Measurements from ENCODE around the gene IKZF5.

Gene IKZF5

GRCh38 chr10:123008355-123009104 lies at the start of gene IKZF5, which contains the start of gene ACADSB:
Gene IKZF5 (minus strand): TSS chr10:123008795. CDS start chr10:122998625, 10,170 bp downstream.
Gene ACADSB (plus strand): TSS chr10:123009006. CDS start chr10:123009030, 24 bp downstream.
- no peaks in the 10 kb centered on the region for H4K20me1 ChIP-seq (ENCODE audit: insufficient read depth, low read length)
- no peaks in the 10 kb centered on the region for H3K9me2 ChIP-seq (ENCODE audit: low read depth, low read length)
- TF ChIP-seq EZH2 (IDR thresholded peaks at IDR 0.05; ENCODE audit: borderline replicate concordance, low read length) (no peak), CTCF (IDR thresholded peaks at IDR 0.05; ENCODE audit: low read length) (no peak)
- peak within 1 kb of the TSS; percentile 57 for H3K27ac ChIP-seq (ENCODE audit: low read depth, low read length, poor library complexity, severe bottlenecking)
- no peaks in the 10 kb centered on the region for H3K27me3 ChIP-seq (ENCODE audit: insufficient read depth, low read length)
- H3K36me3 ChIP-seq (ENCODE audit: insufficient read depth, low read length): peaks cover 15% of the 10 kb centered on the region; the same call in 1 of the 2 replicates
- peaks cover 48% of the 10 kb centered on the region for H3K79me2 ChIP-seq (ENCODE audit: insufficient read depth, low read length)
- H3K4me1 ChIP-seq (ENCODE audit: insufficient read depth, low read length, severe bottlenecking): peaks cover 34% of the 10 kb centered on the region
- H3F3A ChIP-seq (ENCODE audit: insufficient read depth, low read length): no peaks in the 10 kb centered on the region
- H3K4me3 ChIP-seq (ENCODE audit: low read depth, low read length, poor library complexity, severe bottlenecking): peak within 1 kb of the TSS; percentile 90
- peak within 1 kb of the TSS; percentile 90 for H3K9ac ChIP-seq (ENCODE audit: low read length)
- H3K9me3 ChIP-seq (ENCODE audit: low read length): no peaks in the 10 kb centered on the region
- H2AFZ ChIP-seq (ENCODE audit: low read length): no peak within 1 kb of the TSS
- peak within 1 kb of the TSS; percentile 87 for H3K4me2 ChIP-seq (ENCODE audit: low read length)

DNA sequence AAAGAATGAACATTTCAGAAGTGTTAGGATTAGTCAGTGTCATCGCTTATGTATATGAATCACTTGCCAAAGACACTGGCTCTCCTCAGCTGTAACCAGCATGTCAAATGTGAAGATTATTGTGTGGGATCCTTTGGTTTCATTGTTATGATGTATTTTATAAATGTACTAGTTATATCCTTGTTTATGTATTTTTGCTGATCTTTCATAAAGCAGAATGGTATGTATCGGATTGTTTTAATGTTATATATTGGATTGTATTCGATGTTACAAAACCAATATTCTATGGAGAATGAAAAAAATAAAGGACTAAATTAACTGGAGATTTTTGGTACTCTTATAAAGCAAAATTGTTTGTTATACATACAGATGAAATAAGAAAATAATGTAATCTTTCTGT lies 49.4 kb upstream of the IKZF5 start:
- no peaks in the 10 kb centered on the region for H3K36me3 ChIP-seq (ENCODE audit: insufficient read depth, low read length)
- no peaks in the 10 kb centered on the region for H4K20me1 ChIP-seq (ENCODE audit: insufficient read depth, low read length)
- TF ChIP-seq CTCF (IDR thresholded peaks at IDR 0.05; ENCODE audit: low read length) (no peak), EZH2 (IDR thresholded peaks at IDR 0.05; ENCODE audit: borderline replicate concordance, low read length) (no peak)
- H3K27me3 ChIP-seq (ENCODE audit: insufficient read depth, low read length): no peaks in the 10 kb centered on the region
- no peak overlapping the region for H3K4me3 ChIP-seq (ENCODE audit: low read depth, low read length, poor library complexity, severe bottlenecking)
- no peak overlapping the region for H3K27ac ChIP-seq (ENCODE audit: low read depth, low read length, poor library complexity, severe bottlenecking)
- H3K9ac ChIP-seq (ENCODE audit: low read length): no peak overlapping the region
- H3K9me2 ChIP-seq (ENCODE audit: low read depth, low read length): no peaks in the 10 kb centered on the region
- H2AFZ ChIP-seq (ENCODE audit: low read length): no peak overlapping the region
- H3F3A ChIP-seq (ENCODE audit: insufficient read depth, low read length): no peaks in the 10 kb centered on the region
- H3K79me2 ChIP-seq (ENCODE audit: insufficient read depth, low read length): no peaks in the 10 kb centered on the region
- H3K9me3 ChIP-seq (ENCODE audit: low read length): no peaks in the 10 kb centered on the region
- no peak overlapping the region for H3K4me2 ChIP-seq (ENCODE audit: low read length)
- no peaks in the 10 kb centered on the region for H3K4me1 ChIP-seq (ENCODE audit: insufficient read depth, low read length, severe bottlenecking)

- no peaks in the 10 kb centered on the region for H3K79me2 ChIP-seq (ENCODE audit: insufficient read depth, low read length)
- no peaks in the 10 kb centered on the region for H3K9me2 ChIP-seq (ENCODE audit: low read depth, low read length)
- no peaks in the 10 kb centered on the region for H3F3A ChIP-seq (ENCODE audit: insufficient read depth, low read length)
- H3K27ac ChIP-seq (ENCODE audit: low read depth, low read length, poor library complexity, severe bottlenecking): no peak overlapping the region
- H3K4me1 ChIP-seq (ENCODE audit: insufficient read depth, low read length, severe bottlenecking): no peaks in the 10 kb centered on the region
- H3K9me3 ChIP-seq (ENCODE audit: low read length): no peaks in the 10 kb centered on the region
- no peaks in the 10 kb centered on the region for H4K20me1 ChIP-seq (ENCODE audit: insufficient read depth, low read length)
- no peaks in the 10 kb centered on the region for H3K36me3 ChIP-seq (ENCODE audit: insufficient read depth, low read length)
- no peak overlapping the region for H2AFZ ChIP-seq (ENCODE audit: low read length)
- TF ChIP-seq EZH2 (IDR thresholded peaks at IDR 0.05; ENCODE audit: borderline replicate concordance, low read length) (no peak), CTCF (IDR thresholded peaks at IDR 0.05; ENCODE audit: low read length) (no peak)
- H3K4me2 ChIP-seq (ENCODE audit: low read length): no peak overlapping the region
- no peak overlapping the region for H3K4me3 ChIP-seq (ENCODE audit: low read depth, low read length, poor library complexity, severe bottlenecking)
- no peak overlapping the region for H3K9ac ChIP-seq (ENCODE audit: low read length)
- H3K27me3 ChIP-seq (ENCODE audit: insufficient read depth, low read length): no peaks in the 10 kb centered on the region
Observed at GRCh38 chr10:123045961-123046731, 37.6 kb upstream of the IKZF5 start.

Measured in OCI-LY1 (cell line).